Lower leg skin (tissue), 4 donors: Measurements from ENCODE around the gene P3H2. TPM values are rescaled to one million over a fixed set of nuclear protein-coding genes. Genes with fewer than 3 reads are reported as not detected.

Source experiments
- DNase-seq, 2 donors: peaks; one replicate each; pipeline ENCODE4 v3.0.0-alpha.2; 2019; ENCODE audit warnings: low spot score in 2 of 2
- H3K4me3 ChIP-seq: fragments of 200-600 bp; sonication (generic); 2 replicates; pipeline ENCODE4 v1.5.1; 2017; ENCODE audit warnings: mild to moderate bottlenecking, low read depth; ENCODE audit not compliant: poor library complexity, severe bottlenecking
- POLR2A ChIP-seq, 2 donors: fragments of 450-650 bp; IDR thresholded peaks; one replicate each; pipeline ENCODE4 v1.6.1; 2016 to 2017; ENCODE audit warnings: antibody characterized with exemption in 2 of 2, mild to moderate bottlenecking in 1 of 2, moderate library complexity in 1 of 2
- WGBS, 2 donors: methylation state at CpG; one replicate each; pipeline ENCODE4 v1.1.5; 2018; 5-methylcytosine and 5-hydroxymethylcytosine counted together
- intact Hi-C: fragments of 100-400 bp; cut with DNase I; formaldehyde crosslinking; loops from one replicate; pipeline ENCODE4 v1.15.0; 2023; ENCODE audit warnings: low total_unique reads
- total RNA-seq, 4 donors: library from RNA; depleted of rRNA; stranded (reverse); fragments of >200 nt; gene quantifications; one replicate each; pipeline ENCODE4 v1.1.0, GENCODE V29; 2016
- TF ChIP-seq, protein P1 (sequence below), 3 donors: fragments of 450-650 bp; IDR thresholded peaks; one replicate each; pipeline ENCODE4 v1.5.1; 2016; ENCODE audit warnings: antibody characterized with exemption in 3 of 3, mild to moderate bottlenecking in 3 of 3, moderate library complexity in 2 of 3

Gene P3H2
- total RNA-seq, 4 donors from 2014 or later: 20.0 to 41.9 (median 35.6) TPM

DNA sequence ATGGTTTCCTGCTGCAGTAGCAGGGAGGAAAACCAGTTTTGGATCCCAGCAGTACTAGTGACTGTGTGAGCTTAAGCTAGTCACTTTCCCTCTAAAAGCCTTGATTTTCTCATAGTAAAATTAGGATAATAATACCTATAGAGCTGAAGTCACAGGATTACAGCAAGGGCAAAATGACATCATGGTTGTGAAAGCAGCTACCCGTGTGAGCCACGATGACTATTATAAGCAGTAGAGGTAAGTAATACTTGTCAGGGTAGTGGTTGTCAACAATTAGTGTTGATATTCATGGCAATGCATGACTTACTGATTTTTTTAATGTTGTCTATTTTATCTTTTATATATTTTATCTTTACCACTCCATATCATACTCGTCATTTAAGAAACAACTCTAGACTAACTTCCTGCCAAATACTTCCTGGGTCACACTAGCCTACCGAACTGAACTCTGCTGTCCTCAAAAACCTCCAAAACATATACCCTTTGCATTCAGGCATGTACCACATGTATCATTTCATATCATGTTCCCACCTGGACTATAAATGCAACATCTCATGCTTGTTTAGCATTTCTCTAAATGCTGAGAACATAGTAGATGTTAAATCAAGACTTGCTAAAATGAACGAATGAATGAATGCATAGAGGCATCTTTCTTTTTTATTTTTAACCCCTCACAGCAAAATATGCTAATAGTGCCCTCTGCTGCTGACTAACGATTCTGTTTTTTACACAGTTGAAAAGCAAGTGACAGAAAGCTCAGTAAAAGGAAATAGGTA is 172.6 kb downstream of the P3H2 start:
- no peak overlapping the region for H3K4me3 ChIP-seq
- WGBS, 2 donors: 25 to 26% methylated on average over 6 of the region's 6 CpGs
- no peak for DNase-seq
- no peak for TF ChIP-seq POLR2A (IDR thresholded peaks at IDR 0.05)
- TF ChIP-seq, protein P1, sequence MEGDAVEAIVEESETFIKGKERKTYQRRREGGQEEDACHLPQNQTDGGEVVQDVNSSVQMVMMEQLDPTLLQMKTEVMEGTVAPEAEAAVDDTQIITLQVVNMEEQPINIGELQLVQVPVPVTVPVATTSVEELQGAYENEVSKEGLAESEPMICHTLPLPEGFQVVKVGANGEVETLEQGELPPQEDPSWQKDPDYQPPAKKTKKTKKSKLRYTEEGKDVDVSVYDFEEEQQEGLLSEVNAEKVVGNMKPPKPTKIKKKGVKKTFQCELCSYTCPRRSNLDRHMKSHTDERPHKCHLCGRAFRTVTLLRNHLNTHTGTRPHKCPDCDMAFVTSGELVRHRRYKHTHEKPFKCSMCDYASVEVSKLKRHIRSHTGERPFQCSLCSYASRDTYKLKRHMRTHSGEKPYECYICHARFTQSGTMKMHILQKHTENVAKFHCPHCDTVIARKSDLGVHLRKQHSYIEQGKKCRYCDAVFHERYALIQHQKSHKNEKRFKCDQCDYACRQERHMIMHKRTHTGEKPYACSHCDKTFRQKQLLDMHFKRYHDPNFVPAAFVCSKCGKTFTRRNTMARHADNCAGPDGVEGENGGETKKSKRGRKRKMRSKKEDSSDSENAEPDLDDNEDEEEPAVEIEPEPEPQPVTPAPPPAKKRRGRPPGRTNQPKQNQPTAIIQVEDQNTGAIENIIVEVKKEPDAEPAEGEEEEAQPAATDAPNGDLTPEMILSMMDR (IDR thresholded peaks at IDR 0.05): no peak
- intact Hi-C loops: no loop called here

DNA sequence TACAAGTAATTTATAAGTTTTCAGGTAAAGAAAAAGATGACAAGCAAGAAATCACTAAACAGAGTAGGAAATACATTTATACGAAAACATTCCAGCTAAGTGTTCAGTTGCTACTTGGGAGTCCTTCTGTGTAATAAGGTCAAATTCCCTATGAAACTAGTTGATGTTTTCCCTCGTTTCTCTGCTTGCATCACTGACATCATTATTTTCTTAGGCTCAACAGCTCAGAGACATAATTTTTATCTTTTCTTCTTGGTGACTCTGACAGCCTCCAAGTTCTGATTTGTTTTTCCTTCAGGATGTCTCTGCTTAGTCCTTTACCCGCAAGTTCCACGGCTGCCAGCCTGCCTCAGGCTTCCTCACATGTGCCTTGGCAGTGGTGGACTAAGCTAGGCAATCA is 173.6 kb downstream of the P3H2 start:
- WGBS, 2 donors: 33 to 45% methylated on average over 4 of the region's 4 CpGs
- no peak for DNase-seq
- TF ChIP-seq, protein P1 (IDR thresholded peaks at IDR 0.05): no peak
- no peak for TF ChIP-seq POLR2A (IDR thresholded peaks at IDR 0.05)
- intact Hi-C loops: no loop called here
- no peak overlapping the region for H3K4me3 ChIP-seq

- TF ChIP-seq POLR2A (IDR thresholded peaks at IDR 0.05): no peak
- TF ChIP-seq, protein P1 (IDR thresholded peaks at IDR 0.05): no peak
- intact Hi-C loops: no loop called here
- no peak for DNase-seq
- no peak overlapping the region for H3K4me3 ChIP-seq
- WGBS, 2 donors: 87 to 88% methylated on average over 6 of the region's 6 CpGs
Observed at GRCh38 chr3:189945935-189946709, 174.6 kb downstream of the P3H2 start.

- intact Hi-C loops: no loop called here
Observed at GRCh38 chr3:189944285-189945145, 176.2 kb downstream of the P3H2 start.

DNA sequence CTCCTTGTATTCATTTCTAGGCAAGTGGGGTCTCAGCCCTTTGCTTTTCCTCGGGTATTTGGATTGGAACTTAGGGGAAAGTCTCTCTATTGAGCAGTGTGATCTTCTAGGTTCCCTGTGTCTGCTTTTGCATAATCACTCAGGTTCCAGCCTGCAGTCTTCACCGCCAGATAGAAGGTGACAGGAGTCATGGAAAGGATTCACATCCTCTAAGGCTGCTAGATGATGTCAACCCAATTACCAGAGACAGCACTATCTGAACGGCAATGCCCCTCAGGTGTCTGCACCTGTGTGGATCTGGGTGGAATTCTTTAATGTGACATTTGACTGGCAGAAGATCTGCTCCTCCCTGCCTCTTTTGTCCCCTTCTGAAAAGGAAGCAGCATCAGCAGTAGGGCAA is 177.7 kb downstream of the P3H2 start:
- no peak for DNase-seq
- no peak overlapping the region for H3K4me3 ChIP-seq
- 43 to 59% methylated on average over 3 of the region's 3 CpGs for WGBS, 2 donors
- no peak for TF ChIP-seq POLR2A (IDR thresholded peaks at IDR 0.05)
- intact Hi-C loops: no loop called here

More at GRCh38 chr3:189944285-189945145, 176.2 kb downstream of the P3H2 start:
- H3K4me3 ChIP-seq: no peak overlapping the region
- TF ChIP-seq POLR2A (IDR thresholded peaks at IDR 0.05): no peak
- WGBS, 2 donors: 43 to 53% methylated on average over 14 of the region's 14 CpGs
- peak in 1 of 2 donors; percentile 73 for DNase-seq

DNA sequence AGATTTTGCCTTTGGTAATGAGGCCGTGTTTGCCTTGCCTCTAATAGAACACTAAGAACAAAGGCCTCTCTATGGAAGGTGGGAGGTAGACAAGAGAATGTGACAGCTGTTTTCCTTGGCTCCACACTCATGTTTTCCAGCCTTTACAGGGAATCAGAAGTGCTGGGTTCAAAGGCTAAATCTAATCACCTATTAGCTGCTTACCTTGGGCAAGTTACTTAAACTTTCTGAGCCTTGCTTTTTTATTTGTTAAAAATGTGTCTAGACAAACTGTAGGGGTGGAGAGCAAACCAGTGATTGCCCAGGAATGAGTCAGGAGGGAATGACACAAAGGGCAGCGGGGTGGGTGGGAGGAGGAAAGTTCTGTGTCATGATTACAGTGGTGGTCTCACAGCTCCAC is 179.0 kb downstream of the P3H2 start:
- WGBS, 2 donors: 44 to 55% methylated on average over 2 of the region's 2 CpGs
- intact Hi-C loops: no loop called here
- no peak for DNase-seq
- TF ChIP-seq, protein P1 (IDR thresholded peaks at IDR 0.05): no peak
- TF ChIP-seq POLR2A (IDR thresholded peaks at IDR 0.05): no peak
- no peak overlapping the region for H3K4me3 ChIP-seq
